OCI-LY7 (cell line): ENCODE measurements around the gene FAM131B. TPM values are rescaled to one million over a fixed set of nuclear protein-coding genes. Genes with fewer than 3 reads are reported as not detected.

ENCODE experiments used
- BruUV-seq: library from RNA; stranded (reverse); fragments of 400-500 nt; replicated peaks from 2 replicates; lab custom pipeline; 2021; lab: Mats Ljungman, UMichigan
- CTCF ChIA-PET: fragments of 300-600 bp; sonication (Branson Sonifier 250); formaldehyde crosslinking; loops from one replicate; lab custom pipeline; 2022; ENCODE audit warnings: antibody characterized with exemption; ENCODE audit not compliant: unreplicated experiment; lab: Charles Lee
- POLR2A ChIA-PET: fragments of 300-600 bp; sonication (Branson Sonifier 250); formaldehyde crosslinking; loops from one replicate; lab custom pipeline; 2022; ENCODE audit warnings: antibody characterized with exemption; lab: Charles Lee
- DNase-seq: peaks from one replicate; pipeline ENCODE4 v3.0.0-alpha.2; 2015; ENCODE audit warnings: low spot score
- H2AFZ ChIP-seq: fragments of 200-600 bp; sonication (generic), shearing (Covaris generic); 2 replicates; pipeline ENCODE4 v1.6.1; 2014; ENCODE audit warnings: mild to moderate bottlenecking, antibody characterized with exemption, low read length, moderate library complexity
- H3K27ac ChIP-seq: fragments of 200-600 bp; sonication (generic); 2 replicates; pipeline ENCODE4 v1.5.1; 2014; ENCODE audit warnings: mixed run types, low read depth, mild to moderate bottlenecking, moderate library complexity, low read length, inconsistent platforms; ENCODE audit not compliant: poor library complexity, severe bottlenecking
- H3K36me3 ChIP-seq: fragments of 200-600 bp; sonication (generic); 2 replicates; pipeline ENCODE4 v1.6.1; 2014; ENCODE audit warnings: mild to moderate bottlenecking, antibody characterized with exemption, low read length, moderate library complexity, mixed read lengths; ENCODE audit not compliant: insufficient read depth
- H3K4me1 ChIP-seq: fragments of 200-600 bp; sonication (generic); 2 replicates; pipeline ENCODE4 v1.5.1; 2014; ENCODE audit warnings: mild to moderate bottlenecking, low read length; ENCODE audit not compliant: insufficient read depth, poor library complexity, severe bottlenecking
- H3K4me2 ChIP-seq: fragments of 200-600 bp; sonication (generic); 2 replicates; pipeline ENCODE4 v1.6.1; 2014; ENCODE audit warnings: mild to moderate bottlenecking, low read length
- H3K4me3 ChIP-seq: fragments of 200-600 bp; sonication (generic); 2 replicates; pipeline ENCODE4 v1.5.1; 2014; ENCODE audit warnings: mild to moderate bottlenecking, low read depth, low read length; ENCODE audit not compliant: poor library complexity, severe bottlenecking
- H3K79me2 ChIP-seq: fragments of 200-600 bp; sonication (generic); 2 replicates; pipeline ENCODE4 v1.6.1; 2016; ENCODE audit warnings: low read depth, mild to moderate bottlenecking, low read length, moderate library complexity, mixed read lengths; ENCODE audit not compliant: insufficient read depth
- H3K9me2 ChIP-seq: fragments of 200-600 bp; sonication (generic); 2 replicates; pipeline ENCODE4 v1.6.1; 2016; ENCODE audit warnings: mild to moderate bottlenecking, low read length, mixed read lengths; ENCODE audit not compliant: insufficient read depth
- H3K9me3 ChIP-seq: fragments of 200-600 bp; sonication (generic); 2 replicates; pipeline ENCODE4 v1.6.1; 2014; ENCODE audit warnings: mild to moderate bottlenecking, mixed run types, low read length, mixed read lengths
- H4K20me1 ChIP-seq: fragments of 200-600 bp; sonication (generic); 2 replicates; pipeline ENCODE4 v1.6.1; 2014; ENCODE audit warnings: mild to moderate bottlenecking, antibody characterized with exemption, low read length, moderate library complexity, mixed read lengths; ENCODE audit not compliant: insufficient read depth
- CTCF ChIP-seq: fragments of 200-600 bp; sonication (generic); conservative IDR thresholded peaks from 2 replicates; pipeline ENCODE4 v1.5.1; 2014; ENCODE audit warnings: mild to moderate bottlenecking, antibody characterized with exemption, low read length, moderate library complexity, mixed read lengths
- EZH2phosphoT487 ChIP-seq: fragments of 200-600 bp; sonication (generic); IDR thresholded peaks from 2 replicates; pipeline ENCODE4 v1.6.1; 2018; ENCODE audit warnings: low read depth, borderline replicate concordance, mild to moderate bottlenecking, mixed run types, antibody characterized with exemption, low read length, moderate library complexity, mixed read lengths
- intact Hi-C: fragments of 100-400 bp; cut with micrococcal nuclease; formaldehyde crosslinking; loops from one replicate; pipeline ENCODE4 v1.10.0; 2022; ENCODE audit not compliant: unreplicated experiment
- total RNA-seq, 2 experiments: library from RNA; depleted of rRNA in 1 of 2; stranded (reverse); fragments of >200 nt in 1 of 2; shearing (Covaris generic) in 1 of 2; gene quantifications; 2 replicates each; pipeline ENCODE4 v1.2.3, GENCODE V29; 2014 to 2022

FAM131B gene
- total RNA-seq, 2 experiments from 2014 or later, result not detected

GRCh38 chr7:143397710-143398530 is 35.4 kb upstream of the FAM131B start:
- no peaks in the 10 kb centered on the region for H3K9me3 ChIP-seq
- no TSS peak for BruUV-seq
- CTCF ChIA-PET, result no interaction called here
- H3K79me2 ChIP-seq, result no peaks in the 10 kb centered on the region
- intact Hi-C loops, result no loop called here
- no peak overlapping the region for H3K4me3 ChIP-seq
- H3K36me3 ChIP-seq, result no peaks in the 10 kb centered on the region
- H4K20me1 ChIP-seq, result no peaks in the 10 kb centered on the region; the same call in 1 of the 2 replicates
- no peaks in the 10 kb centered on the region for H3K9me2 ChIP-seq
- TF ChIP-seq EZH2phosphoT487, result no peak
- TF ChIP-seq CTCF, result no peak
- H3K27ac ChIP-seq, result no peak overlapping the region
- no peak overlapping the region for H2AFZ ChIP-seq
- H3K4me2 ChIP-seq, result no peak overlapping the region
- POLR2A ChIA-PET, result no interaction called here
- no peak for DNase-seq
- H3K4me1 ChIP-seq, result no peaks in the 10 kb centered on the region

- Histone ChIP-seq H3K79me2 (no peaks in the 10 kb centered on the region), H4K20me1 (no peaks in the 10 kb centered on the region; the same call in 1 of the 2 replicates), H3K9me2 (no peaks in the 10 kb centered on the region), H3K27ac (no peak overlapping the region), H2AFZ (no peak overlapping the region), H3K4me1 (no peaks in the 10 kb centered on the region), H3K4me3 (no peak overlapping the region), H3K4me2 (no peak overlapping the region), H3K36me3 (no peaks in the 10 kb centered on the region), H3K9me3 (no peaks in the 10 kb centered on the region)
- no TSS peak for BruUV-seq
- ChIA-PET CTCF (no interaction called here), POLR2A (no interaction called here)
- TF ChIP-seq CTCF (no peak), EZH2phosphoT487 (no peak)
- intact Hi-C loops, result no loop called here
- no peak for DNase-seq
Observed at GRCh38 chr7:143396625-143397556, 34.4 kb upstream of the FAM131B start.
